Memory B cell (primary cell): ENCODE measurements around the gene CREB3L1.

Source experiments
- ATAC-seq: fragments of 150-1000 bp; cut with Tn5 transposase; 2 replicates; pipeline ENCODE4 v1.10.0; 2021; ENCODE audit warnings: low read depth, mild to moderate bottlenecking, moderate library complexity
- DNase-seq, 2 donors: peaks; one replicate each; pipeline ENCODE4 v3.0.0; 2022; ENCODE audit warnings: low spot score in 2 of 2
- H3K27ac Mint-ChIP-seq: one replicate; pipeline ENCODE4 v1.8.0; 2022; ENCODE audit warnings: mild to moderate bottlenecking, moderate library complexity, mixed read lengths
- H3K27me3 Mint-ChIP-seq: one replicate; pipeline ENCODE4 v1.8.0; 2022; ENCODE audit warnings: mixed read lengths
- H3K36me3 Mint-ChIP-seq: one replicate; pipeline ENCODE4 v1.8.0; 2022; ENCODE audit warnings: mild to moderate bottlenecking, mixed read lengths
- H3K4me1 Mint-ChIP-seq: one replicate; pipeline ENCODE4 v1.8.0; 2022; ENCODE audit warnings: mixed read lengths
- H3K4me3 Mint-ChIP-seq: one replicate; pipeline ENCODE4 v1.8.0; 2022; ENCODE audit warnings: mild to moderate bottlenecking, moderate library complexity, mixed read lengths
- H3K9me3 Mint-ChIP-seq: one replicate; pipeline ENCODE4 v1.8.0; 2022; ENCODE audit warnings: mixed read lengths

CREB3L1 gene

GRCh38 chr11:46275964-46276641, 1.4 kb upstream of the CREB3L1 start:
- DNase-seq, result no peak
- ATAC-seq, result no peak
- peaks cover 1% of the 10 kb centered on the region for H3K36me3 Mint-ChIP-seq
- peaks cover 5% of the 10 kb centered on the region for H3K4me1 Mint-ChIP-seq
- no peak overlapping the region for H3K4me3 Mint-ChIP-seq
- no peaks in the 10 kb centered on the region for H3K9me3 Mint-ChIP-seq
- peaks cover 20% of the 10 kb centered on the region for H3K27me3 Mint-ChIP-seq
- no peak overlapping the region for H3K27ac Mint-ChIP-seq

DNA sequence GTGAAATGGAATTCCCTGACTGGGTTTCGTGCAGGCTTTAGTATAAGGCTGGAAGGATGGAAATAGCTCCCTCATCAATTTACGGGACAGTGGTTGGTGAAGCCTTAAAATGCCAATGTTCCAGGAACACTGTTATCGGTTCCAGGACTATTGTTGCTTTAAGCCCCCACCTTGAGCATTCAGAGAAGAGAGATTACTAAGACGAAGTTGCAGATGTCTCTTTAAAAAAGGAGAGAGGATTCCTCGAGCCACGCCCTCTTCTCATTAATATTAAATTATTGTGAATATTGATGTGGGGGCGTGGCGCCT, 195 bp upstream of the CREB3L1 start:
- no peak for DNase-seq
- H3K4me1 Mint-ChIP-seq, result peaks cover 5% of the 10 kb centered on the region
- peaks cover 1% of the 10 kb centered on the region for H3K36me3 Mint-ChIP-seq
- peaks cover 20% of the 10 kb centered on the region for H3K27me3 Mint-ChIP-seq
- no peak overlapping the region for H3K4me3 Mint-ChIP-seq
- no peaks in the 10 kb centered on the region for H3K9me3 Mint-ChIP-seq
- ATAC-seq, result no peak
- no peak overlapping the region for H3K27ac Mint-ChIP-seq

- Mint-ChIP-seq H3K4me1 (peaks cover 5% of the 10 kb centered on the region), H3K36me3 (peaks cover 1% of the 10 kb centered on the region), H3K4me3 (no peak overlapping the region), H3K27ac (no peak overlapping the region), H3K27me3 (peaks cover 22% of the 10 kb centered on the region), H3K9me3 (no peaks in the 10 kb centered on the region)
- DNase-seq (no peak), ATAC-seq (no peak)
Observed at GRCh38 chr11:46278387-46279125, 1.1 kb downstream of the CREB3L1 start.

DNA sequence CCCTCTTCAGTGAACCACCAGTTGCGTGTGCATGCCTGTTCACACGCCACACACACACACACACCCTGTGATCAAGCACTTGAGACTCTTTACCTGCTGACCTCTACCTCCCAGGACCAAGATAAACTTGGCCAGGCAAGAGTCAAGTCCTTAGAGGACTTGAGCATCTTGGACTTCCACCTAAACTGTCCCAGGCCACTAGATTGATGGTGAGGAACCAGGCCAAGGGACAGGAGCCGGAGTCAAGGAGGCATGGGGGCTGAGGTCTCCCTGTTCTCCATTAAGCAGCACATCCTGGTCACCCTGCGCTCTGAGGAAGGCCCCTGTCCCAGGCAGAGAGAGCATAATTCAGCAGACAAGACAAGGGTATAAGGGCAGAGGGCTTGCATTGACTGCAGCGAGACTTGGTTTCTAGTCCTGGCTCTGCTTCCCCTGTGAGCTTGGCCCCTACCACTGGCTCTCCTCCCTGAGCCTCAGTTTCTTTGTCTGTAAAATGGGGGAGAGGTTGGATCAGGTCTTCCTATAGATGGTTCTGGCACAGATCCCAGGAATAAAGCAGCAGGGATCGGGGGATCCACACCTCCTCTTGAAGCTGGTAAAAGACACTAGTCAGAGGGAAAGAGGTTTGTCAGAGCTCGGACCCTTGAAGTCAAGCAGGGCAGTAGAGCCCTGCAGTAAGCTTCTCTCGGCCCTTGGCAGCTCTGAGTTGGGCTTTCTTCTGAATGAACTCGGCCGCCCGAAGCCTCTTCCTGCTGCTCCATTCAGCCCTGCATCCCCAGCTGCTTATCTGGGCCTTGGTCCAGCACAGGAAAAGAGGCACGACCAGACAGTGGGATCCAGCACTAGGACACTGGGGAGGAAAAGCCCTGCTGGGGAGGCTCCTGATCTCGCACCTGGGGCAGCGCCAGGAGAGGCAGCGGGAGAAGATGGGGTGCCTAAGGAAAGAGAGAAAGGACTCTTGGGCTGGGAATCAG, 2.0 kb downstream of the CREB3L1 start:
- Mint-ChIP-seq H3K9me3 (no peaks in the 10 kb centered on the region), H3K36me3 (peaks cover 1% of the 10 kb centered on the region), H3K27me3 (peaks cover 25% of the 10 kb centered on the region), H3K4me1 (peaks cover 5% of the 10 kb centered on the region), H3K27ac (no peak overlapping the region), H3K4me3 (no peak overlapping the region)
- ATAC-seq, result no peak
- no peak for DNase-seq

DNA sequence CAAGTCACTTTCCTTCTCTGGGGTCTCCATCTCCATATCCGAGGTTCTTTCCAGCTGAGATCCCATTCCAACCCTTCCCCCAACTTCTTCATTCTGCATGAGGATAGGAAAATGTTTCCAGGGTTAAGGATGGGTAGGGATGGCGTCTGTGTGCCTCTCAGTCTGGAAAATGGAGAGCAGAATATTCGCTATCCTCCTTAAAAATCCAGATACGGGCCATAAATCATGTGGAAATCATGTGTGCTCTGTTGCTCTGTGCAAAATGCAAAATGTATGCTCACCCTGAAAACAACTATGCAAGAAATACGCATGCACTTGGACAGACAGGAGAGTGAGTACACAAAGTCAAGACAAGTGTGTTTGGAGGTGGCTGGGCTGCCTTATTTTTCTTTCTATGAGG, 3.2 kb downstream of the CREB3L1 start:
- no peak overlapping the region for H3K27ac Mint-ChIP-seq
- DNase-seq, result no peak
- H3K4me3 Mint-ChIP-seq, result no peak overlapping the region
- no peaks in the 10 kb centered on the region for H3K9me3 Mint-ChIP-seq
- peaks cover 5% of the 10 kb centered on the region for H3K4me1 Mint-ChIP-seq
- H3K36me3 Mint-ChIP-seq, result peaks cover 1% of the 10 kb centered on the region
- H3K27me3 Mint-ChIP-seq, result peaks cover 27% of the 10 kb centered on the region
- ATAC-seq, result no peak

GRCh38 chr11:46281371-46281831, 3.9 kb downstream of the CREB3L1 start:
- Mint-ChIP-seq H3K27ac (no peak overlapping the region), H3K9me3 (no peaks in the 10 kb centered on the region), H3K36me3 (peaks cover 1% of the 10 kb centered on the region), H3K4me3 (no peak overlapping the region), H3K27me3 (peaks cover 30% of the 10 kb centered on the region), H3K4me1 (peaks cover 5% of the 10 kb centered on the region)
- ATAC-seq (no peak), DNase-seq (no peak)

- no peak for ATAC-seq
- H3K27ac Mint-ChIP-seq, result no peak overlapping the region
- H3K4me1 Mint-ChIP-seq, result no peaks in the 10 kb centered on the region
- H3K27me3 Mint-ChIP-seq, result peaks cover 23% of the 10 kb centered on the region
- H3K4me3 Mint-ChIP-seq, result no peak overlapping the region
- H3K36me3 Mint-ChIP-seq, result no peaks in the 10 kb centered on the region
- no peaks in the 10 kb centered on the region for H3K9me3 Mint-ChIP-seq
- DNase-seq, result no peak
Observed at GRCh38 chr11:46285173-46285572, 7.7 kb downstream of the CREB3L1 start.

GRCh38 chr11:46285594-46286033, 8.2 kb downstream of the CREB3L1 start:
- ATAC-seq, result no peak
- H3K36me3 Mint-ChIP-seq, result no peaks in the 10 kb centered on the region
- H3K27me3 Mint-ChIP-seq, result peaks cover 26% of the 10 kb centered on the region
- no peaks in the 10 kb centered on the region for H3K9me3 Mint-ChIP-seq
- no peak overlapping the region for H3K4me3 Mint-ChIP-seq
- no peak for DNase-seq
- no peaks in the 10 kb centered on the region for H3K4me1 Mint-ChIP-seq
- no peak overlapping the region for H3K27ac Mint-ChIP-seq

- Mint-ChIP-seq H3K4me1 (no peaks in the 10 kb centered on the region), H3K9me3 (no peaks in the 10 kb centered on the region), H3K36me3 (no peaks in the 10 kb centered on the region), H3K4me3 (no peak overlapping the region), H3K27me3 (peaks cover 21% of the 10 kb centered on the region), H3K27ac (no peak overlapping the region)
- ATAC-seq (no peak), DNase-seq (no peak)
Observed at GRCh38 chr11:46286789-46287188, 9.3 kb downstream of the CREB3L1 start.

- H3K4me1 Mint-ChIP-seq, result no peaks in the 10 kb centered on the region
- H3K27me3 Mint-ChIP-seq, result peaks cover 22% of the 10 kb centered on the region
- no peak overlapping the region for H3K4me3 Mint-ChIP-seq
- no peak for ATAC-seq
- no peak for DNase-seq
- H3K36me3 Mint-ChIP-seq, result no peaks in the 10 kb centered on the region
- H3K9me3 Mint-ChIP-seq, result no peaks in the 10 kb centered on the region
- no peak overlapping the region for H3K27ac Mint-ChIP-seq
Observed at GRCh38 chr11:46288451-46288850, 11.0 kb downstream of the CREB3L1 start.

DNA sequence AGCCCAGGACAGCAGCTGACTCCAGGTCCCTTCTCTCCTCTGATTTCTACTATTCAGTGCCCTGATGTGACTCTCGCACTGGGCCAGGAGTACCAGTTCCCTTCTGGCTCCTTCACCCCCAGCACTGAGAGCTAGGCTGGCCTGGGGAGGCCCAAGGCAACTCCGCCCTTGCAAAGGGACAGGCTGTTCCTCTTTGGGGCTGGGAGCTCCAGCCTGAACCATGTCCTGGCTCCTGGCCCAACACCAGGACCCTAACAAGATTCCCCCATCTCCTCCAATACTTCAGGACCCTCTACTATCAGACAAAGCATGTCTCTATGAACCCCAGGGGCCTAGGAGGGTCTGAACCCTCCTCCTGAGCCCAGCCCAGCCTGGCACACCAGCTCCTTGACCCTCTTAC, 12.5 kb downstream of the CREB3L1 start:
- peaks cover 24% of the 10 kb centered on the region for H3K27me3 Mint-ChIP-seq
- no peaks in the 10 kb centered on the region for H3K9me3 Mint-ChIP-seq
- H3K36me3 Mint-ChIP-seq, result no peaks in the 10 kb centered on the region

GRCh38 chr11:46290598-46291309, 13.3 kb downstream of the CREB3L1 start:
- peaks cover 23% of the 10 kb centered on the region for H3K27me3 Mint-ChIP-seq
- peaks cover 4% of the 10 kb centered on the region for H3K4me1 Mint-ChIP-seq
- no peak overlapping the region for H3K4me3 Mint-ChIP-seq
- DNase-seq (no peak), ATAC-seq (no peak)
- no peaks in the 10 kb centered on the region for H3K9me3 Mint-ChIP-seq
- H3K36me3 Mint-ChIP-seq, result no peaks in the 10 kb centered on the region
- no peak overlapping the region for H3K27ac Mint-ChIP-seq

More for the DNA sequence above, 12.5 kb downstream of the CREB3L1 start:
- no peak overlapping the region for H3K4me3 Mint-ChIP-seq
- DNase-seq (no peak), ATAC-seq (no peak)
- no peak overlapping the region for H3K27ac Mint-ChIP-seq
- H3K4me1 Mint-ChIP-seq, result peaks cover under 1% of the 10 kb centered on the region

GRCh38 chr11:46291441-46292150, 14.1 kb downstream of the CREB3L1 start:
- Mint-ChIP-seq H3K36me3 (no peaks in the 10 kb centered on the region), H3K9me3 (no peaks in the 10 kb centered on the region), H3K27me3 (peaks cover 23% of the 10 kb centered on the region), H3K27ac (no peak overlapping the region), H3K4me3 (no peak overlapping the region), H3K4me1 (peaks cover 6% of the 10 kb centered on the region)
- no peak for ATAC-seq
- no peak for DNase-seq
